GM20000 (cell line): ENCODE measurements around the gene DEPDC1.

Source experiments
- DNase-seq: peaks from one replicate; pipeline ENCODE4 v3.0.0; 2012; ENCODE audit warnings: low spot score
- TF ChIP-seq, protein P1 (sequence below): IDR thresholded peaks from 2 replicates; pipeline ENCODE4 v1.5.1; 2012; ENCODE audit warnings: mild to moderate bottlenecking, control low read depth; ENCODE audit errors: extremely low read depth, missing control alignments

The DEPDC1 gene

GRCh38 chr1:68438310-68438709 is 58.6 kb downstream of the DEPDC1 start:
- DNase-seq: no peak
- TF ChIP-seq, protein P1, sequence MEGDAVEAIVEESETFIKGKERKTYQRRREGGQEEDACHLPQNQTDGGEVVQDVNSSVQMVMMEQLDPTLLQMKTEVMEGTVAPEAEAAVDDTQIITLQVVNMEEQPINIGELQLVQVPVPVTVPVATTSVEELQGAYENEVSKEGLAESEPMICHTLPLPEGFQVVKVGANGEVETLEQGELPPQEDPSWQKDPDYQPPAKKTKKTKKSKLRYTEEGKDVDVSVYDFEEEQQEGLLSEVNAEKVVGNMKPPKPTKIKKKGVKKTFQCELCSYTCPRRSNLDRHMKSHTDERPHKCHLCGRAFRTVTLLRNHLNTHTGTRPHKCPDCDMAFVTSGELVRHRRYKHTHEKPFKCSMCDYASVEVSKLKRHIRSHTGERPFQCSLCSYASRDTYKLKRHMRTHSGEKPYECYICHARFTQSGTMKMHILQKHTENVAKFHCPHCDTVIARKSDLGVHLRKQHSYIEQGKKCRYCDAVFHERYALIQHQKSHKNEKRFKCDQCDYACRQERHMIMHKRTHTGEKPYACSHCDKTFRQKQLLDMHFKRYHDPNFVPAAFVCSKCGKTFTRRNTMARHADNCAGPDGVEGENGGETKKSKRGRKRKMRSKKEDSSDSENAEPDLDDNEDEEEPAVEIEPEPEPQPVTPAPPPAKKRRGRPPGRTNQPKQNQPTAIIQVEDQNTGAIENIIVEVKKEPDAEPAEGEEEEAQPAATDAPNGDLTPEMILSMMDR: no peak

DNA sequence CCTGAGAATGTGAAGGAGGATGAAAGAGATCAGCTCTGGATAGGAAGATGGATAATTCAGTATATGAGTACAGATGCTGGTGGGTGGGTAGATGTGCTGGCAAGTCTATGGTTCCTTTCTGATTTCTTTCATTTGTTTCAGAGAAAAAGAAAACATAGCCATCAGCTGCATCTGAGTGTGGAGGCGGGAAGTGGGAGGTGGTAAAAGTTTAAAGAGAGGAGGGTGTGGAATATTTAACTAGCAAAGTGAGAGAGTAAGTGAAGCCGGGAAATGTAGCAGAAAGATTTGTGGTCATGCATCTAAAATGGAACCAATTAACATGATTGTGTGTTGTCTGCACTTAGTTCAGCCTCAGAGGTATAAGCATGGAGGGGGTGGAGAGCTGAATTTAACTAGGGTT is 63.5 kb downstream of the DEPDC1 start:
- TF ChIP-seq, protein P1: no peak

GRCh38 chr1:68431076-68431475 is 65.8 kb downstream of the DEPDC1 start:
- TF ChIP-seq, protein P1: no peak
- DNase-seq: no peak

More for the DNA sequence above, 63.5 kb downstream of the DEPDC1 start:
- DNase-seq: no peak

DNA sequence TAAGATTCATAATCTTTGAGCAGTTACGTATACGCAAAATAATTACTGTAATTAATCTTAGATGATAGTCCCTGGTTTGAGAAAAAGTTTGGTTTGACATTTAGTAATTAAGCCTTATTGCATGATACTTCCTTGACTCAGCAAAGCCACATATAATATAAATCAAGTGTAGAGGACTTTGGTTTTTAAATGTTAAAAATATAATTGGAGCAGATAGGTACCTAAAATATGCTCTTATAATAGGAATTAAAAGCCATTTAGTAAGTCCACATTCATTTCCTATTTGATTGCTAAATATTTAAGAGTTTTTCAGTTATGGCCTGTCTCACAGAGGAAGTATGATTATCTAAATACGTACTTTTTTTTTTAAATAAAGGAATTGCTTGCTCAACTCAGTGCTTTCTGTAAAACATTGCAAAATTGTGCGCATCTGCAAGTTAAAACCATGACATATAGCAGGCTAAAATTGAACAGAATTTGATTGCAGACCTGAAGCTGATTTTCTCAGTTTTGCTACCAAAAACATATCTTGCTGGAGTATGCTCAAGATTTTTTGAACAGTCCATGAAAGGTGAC is 67.6 kb downstream of the DEPDC1 start:
- no peak for DNase-seq
- TF ChIP-seq, protein P1: no peak

GRCh38 chr1:68426594-68426993 is 70.3 kb downstream of the DEPDC1 start:
- TF ChIP-seq, protein P1: no peak
- DNase-seq: no peak
